ENCODE data around the gene ENTPD5. TPM values are rescaled to one million over a fixed set of nuclear protein-coding genes. Genes with fewer than 3 reads are reported as not detected.

The ENTPD5 gene
- total and polyA plus RNA-seq, 12 donors: 3.8 to 10.0 (median 7.9) TPM

GRCh38 chr14:73998726-73999125, 20.4 kb downstream of the ENTPD5 start:
- no peak for DNase-seq
- Histone ChIP-seq H3K4me3 (no peak overlapping the region), H3K27ac (no peak overlapping the region), H3K4me1 (no peaks in the 10 kb centered on the region), H3K9me3 (no peaks in the 10 kb centered on the region), H3K27me3 (no peaks in the 10 kb centered on the region), H3K36me3 (peaks cover 0 to 60% (median 0%) of the 10 kb centered on the region in 9 donors)
- TF ChIP-seq CTCF (IDR thresholded peaks at IDR 0.05): no peak
- 92 to 94% methylated on average over 2 of the region's 2 CpGs for WGBS, 2 donors
- intact Hi-C loops (cut with DNase I): no loop called here
- ATAC-seq: no peak

- Histone ChIP-seq H3K4me1 (no peaks in the 10 kb centered on the region), H3K9me3 (no peaks in the 10 kb centered on the region), H3K27ac (no peak overlapping the region), H3K4me3 (no peak overlapping the region), H3K27me3 (no peaks in the 10 kb centered on the region), H3K36me3 (peaks cover 0 to 53% (median 0%) of the 10 kb centered on the region in 9 donors)
- no peak for TF ChIP-seq CTCF (IDR thresholded peaks at IDR 0.05)
- DNase-seq (no peak), ATAC-seq (no peak)
- 86 to 91% methylated on average over 7 of the region's 7 CpGs for WGBS, 2 donors
- intact Hi-C loops (cut with DNase I): no loop called here
Measured at GRCh38 chr14:73997944-73998447, 21.1 kb downstream of the ENTPD5 start.

GRCh38 chr14:73997108-73997943, 21.8 kb downstream of the ENTPD5 start:
- ATAC-seq (no peak), DNase-seq (no peak)
- no peaks in the 10 kb centered on the region for H3K27me3 ChIP-seq
- no peak overlapping the region for H3K27ac ChIP-seq
- H3K4me1 ChIP-seq: no peaks in the 10 kb centered on the region
- no peak overlapping the region for H3K4me3 ChIP-seq
- 96 to 98% methylated on average over 1 of the region's 1 CpG for WGBS, 2 donors
- no peaks in the 10 kb centered on the region for H3K9me3 ChIP-seq
- peaks cover 0 to 51% (median 0%) of the 10 kb centered on the region in 9 donors for H3K36me3 ChIP-seq
- TF ChIP-seq CTCF (IDR thresholded peaks at IDR 0.05): no peak
- intact Hi-C loops (cut with DNase I): no loop called here

GRCh38 chr14:73996731-73997107, 22.4 kb downstream of the ENTPD5 start:
- TF ChIP-seq CTCF (IDR thresholded peaks at IDR 0.05): no peak
- no peak overlapping the region for H3K4me3 ChIP-seq
- DNase-seq: no peak
- intact Hi-C loops (cut with DNase I): no loop called here
- no peak overlapping the region for H3K27ac ChIP-seq
- H3K36me3 ChIP-seq: peaks cover 0 to 46% (median 0%) of the 10 kb centered on the region in 9 donors
- no peaks in the 10 kb centered on the region for H3K27me3 ChIP-seq
- 64% methylated on average over 2 of the region's 2 CpGs for WGBS, 2 donors
- no peak for ATAC-seq
- H3K9me3 ChIP-seq: no peaks in the 10 kb centered on the region
- H3K4me1 ChIP-seq: no peaks in the 10 kb centered on the region

Data from heart right ventricle (tissue), 16 donors.